ENCODE results near the gene SERPING1. TPM values are rescaled to one million over a fixed set of nuclear protein-coding genes. Genes with fewer than 3 reads are reported as not detected.

The SERPING1 gene
- polyA plus RNA-seq, 1 experiment = 119 TPM

- Histone ChIP-seq H3K27me3 (ENCODE audit: control insufficient read depth, insufficient read depth, low read length) (no peaks in the 10 kb centered on the region), H3K36me3 (ENCODE audit: control insufficient read depth, insufficient read depth, low read length) (peaks cover 23% of the 10 kb centered on the region), H3K4me3 (ENCODE audit: low read depth, low read length) (no peak overlapping the region)
- DNase-seq (ENCODE audit: low read depth) = no peak
- POLR2A ChIA-PET = no interaction called here
- CTCF ChIA-PET = interaction anchor here (0.9 to 4.4 kb wide), 6 partner anchors 13 to 97 kb away, joined by 3 to 24 read pairs (median 6); partner anchors contain the start of gene UBE2L6
- no peak for TF ChIP-seq CTCF (IDR thresholded peaks at IDR 0.05; ENCODE audit: insufficient read depth, low read depth, low read length)
These were observed 42.1 kb upstream of the SERPING1 start for GRCh38 chr11:57555393-57555792.

GRCh38 chr11:57556041-57556440 lies 41.4 kb upstream of the SERPING1 start:
- TF ChIP-seq CTCF (IDR thresholded peaks at IDR 0.05; ENCODE audit: insufficient read depth, low read depth, low read length) = no peak
- no peak for DNase-seq (ENCODE audit: low read depth)
- Histone ChIP-seq H3K36me3 (ENCODE audit: control insufficient read depth, insufficient read depth, low read length) (peaks cover 23% of the 10 kb centered on the region), H3K27me3 (ENCODE audit: control insufficient read depth, insufficient read depth, low read length) (no peaks in the 10 kb centered on the region), H3K4me3 (ENCODE audit: low read depth, low read length) (no peak overlapping the region)
- CTCF ChIA-PET = interaction anchor here (1.3 to 4.4 kb wide), 4 partner anchors 12 to 98 kb away, joined by 3 to 24 read pairs (median 10); partner anchors contain the start of gene UBE2L6
- POLR2A ChIA-PET = no interaction called here

GRCh38 chr11:57560146-57560545 lies 37.3 kb upstream of the SERPING1 start:
- ChIA-PET POLR2A (no interaction called here), CTCF (no interaction called here)
- H3K4me3 ChIP-seq (ENCODE audit: low read depth, low read length) = no peak overlapping the region
- H3K27me3 ChIP-seq (ENCODE audit: control insufficient read depth, insufficient read depth, low read length) = no peaks in the 10 kb centered on the region
- peaks cover 11% of the 10 kb centered on the region for H3K36me3 ChIP-seq (ENCODE audit: control insufficient read depth, insufficient read depth, low read length)
- DNase-seq (ENCODE audit: low read depth) = no peak
- no peak for TF ChIP-seq CTCF (IDR thresholded peaks at IDR 0.05; ENCODE audit: insufficient read depth, low read depth, low read length)

GRCh38 chr11:57562596-57562995 lies 34.9 kb upstream of the SERPING1 start:
- H3K36me3 ChIP-seq (ENCODE audit: control insufficient read depth, insufficient read depth, low read length) = peaks cover 5% of the 10 kb centered on the region
- no peak for DNase-seq (ENCODE audit: low read depth)
- H3K4me3 ChIP-seq (ENCODE audit: low read depth, low read length) = no peak overlapping the region
- TF ChIP-seq CTCF (IDR thresholded peaks at IDR 0.05; ENCODE audit: insufficient read depth, low read depth, low read length) = no peak
- ChIA-PET POLR2A (no interaction called here), CTCF (interaction anchor here (0.6 to 1.5 kb wide), 4 partner anchors 20 to 104 kb away, joined by 3 to 5 read pairs (median 4); no protein-coding TSS in a partner anchor)
- H3K27me3 ChIP-seq (ENCODE audit: control insufficient read depth, insufficient read depth, low read length) = no peaks in the 10 kb centered on the region

GRCh38 chr11:57566005-57566904 lies 31.2 kb upstream of the SERPING1 start:
- CTCF ChIA-PET = interaction anchor here (0.8 to 8.8 kb wide), 4 partner anchors 32 to 109 kb away, joined by 3 to 285 read pairs (median 4); no protein-coding TSS in a partner anchor
- H3K27me3 ChIP-seq (ENCODE audit: control insufficient read depth, insufficient read depth, low read length) = no peaks in the 10 kb centered on the region

More at GRCh38 chr11:57566005-57566904, 31.2 kb upstream of the SERPING1 start:
- Histone ChIP-seq H3K4me3 (ENCODE audit: low read depth, low read length) (peak overlapping the region; percentile 83), H3K36me3 (ENCODE audit: control insufficient read depth, insufficient read depth, low read length) (no peaks in the 10 kb centered on the region)
- DNase-seq (ENCODE audit: low read depth) = no peak
- TF ChIP-seq CTCF (IDR thresholded peaks at IDR 0.05; ENCODE audit: insufficient read depth, low read depth, low read length) = no peak
- POLR2A ChIA-PET = no interaction called here
